NAMALWA (cell line): ENCODE results near the gene DNAI2.

Source experiments
- DNase-seq: peaks from one replicate; pipeline ENCODE4 v3.0.0-alpha.2; 2015; ENCODE audit warnings: low spot score

The DNAI2 gene

DNA sequence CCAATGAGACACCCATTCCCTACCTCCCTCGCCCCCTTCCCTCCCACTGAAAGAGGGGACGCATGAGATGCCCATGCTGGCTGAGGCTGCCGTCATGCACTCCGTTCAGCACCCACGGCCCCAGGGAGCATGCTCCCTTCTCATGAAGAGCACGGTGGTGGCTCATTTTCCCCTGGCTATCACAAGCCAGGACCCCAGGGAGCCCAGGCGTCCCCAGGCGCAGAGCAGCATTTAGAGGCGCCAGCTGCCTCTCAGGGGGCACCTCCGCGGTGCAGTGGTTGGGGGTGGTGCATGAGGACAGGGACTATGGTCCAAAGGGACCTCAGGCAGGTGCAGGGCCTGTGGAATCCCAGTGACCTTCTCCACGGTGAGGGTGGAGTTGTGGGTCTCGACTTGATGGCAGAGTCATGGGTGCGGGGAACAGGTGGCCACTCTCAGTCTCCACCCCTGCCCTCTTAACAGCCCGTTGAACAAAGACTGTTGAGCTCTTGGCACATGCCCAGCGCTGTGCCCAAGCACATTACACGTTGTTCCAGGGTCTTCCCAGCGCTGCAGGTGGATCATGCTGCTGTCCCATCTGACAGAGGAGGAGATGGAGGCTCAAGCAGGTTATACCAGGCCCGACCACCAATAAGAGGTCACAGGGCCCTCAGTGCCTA lies 65.6 kb downstream of the DNAI2 start:
- DNase-seq: no peak

DNA sequence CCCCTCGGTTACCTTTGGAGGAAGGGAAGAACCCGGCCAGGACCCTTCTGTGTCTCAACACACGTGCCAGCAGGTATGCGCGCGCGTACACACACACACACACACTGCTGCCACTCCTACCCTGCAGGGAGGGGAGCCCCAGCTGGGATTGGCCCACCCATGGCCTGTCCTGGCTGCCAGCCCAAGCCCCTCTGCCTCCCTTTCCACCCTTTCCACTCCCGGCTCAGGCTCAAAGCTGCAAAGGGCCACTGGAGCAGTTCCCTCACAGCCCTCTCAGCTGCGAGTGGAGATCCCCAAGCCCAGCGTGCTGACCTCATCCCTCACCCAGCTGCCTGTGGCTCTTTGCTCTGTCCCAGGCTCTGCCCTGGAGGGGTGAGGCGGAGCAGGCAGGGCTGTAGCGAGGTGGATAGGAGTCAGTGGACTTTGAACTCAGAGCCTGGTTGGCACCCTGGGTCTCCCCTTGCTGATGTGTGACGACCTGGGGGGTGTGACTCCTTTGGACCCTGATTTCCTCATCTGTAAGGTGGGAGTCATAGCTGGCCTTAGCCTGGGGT lies 66.5 kb downstream of the DNAI2 start:
- no peak for DNase-seq

DNA sequence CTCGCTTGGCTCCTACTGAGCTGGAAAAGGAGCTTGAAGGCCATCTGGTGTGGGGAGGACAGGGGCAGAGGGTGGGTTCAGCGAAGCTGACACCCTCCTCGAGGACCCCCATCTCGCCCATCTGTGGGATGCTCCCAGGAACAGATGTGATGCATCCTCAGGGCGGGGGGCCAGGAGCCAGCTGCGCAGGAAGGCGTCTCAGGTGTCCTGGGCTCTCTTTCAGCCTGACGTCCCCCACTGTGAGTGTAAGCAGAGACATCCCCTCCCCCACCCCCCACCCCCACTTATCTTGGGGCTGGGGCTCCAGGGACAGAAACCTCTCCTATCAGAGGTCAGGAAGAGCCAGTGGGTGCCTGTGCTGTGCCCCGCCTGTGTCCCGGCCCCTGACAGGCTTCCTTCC lies 68.2 kb downstream of the DNAI2 start:
- DNase-seq: no peak

DNA sequence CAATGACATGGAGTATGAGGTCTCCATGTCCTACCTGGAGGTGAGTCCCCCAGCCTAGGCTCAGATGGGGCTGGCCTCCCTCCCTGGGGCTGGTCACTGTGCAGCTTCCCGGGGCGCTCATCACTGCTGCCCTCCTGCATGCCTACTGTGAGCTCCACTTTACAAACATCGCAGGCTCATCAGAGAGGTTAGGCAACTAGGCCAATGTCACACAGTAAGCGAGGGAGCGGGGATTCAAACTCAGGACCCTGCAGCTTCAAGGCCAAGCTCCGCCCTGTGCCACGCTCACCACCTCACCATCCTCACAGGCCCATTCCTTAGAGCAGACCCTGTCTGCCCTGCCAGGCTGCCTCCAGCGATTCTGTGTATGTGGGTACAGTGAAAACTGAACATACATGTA lies 69.1 kb downstream of the DNAI2 start:
- no peak for DNase-seq

DNA sequence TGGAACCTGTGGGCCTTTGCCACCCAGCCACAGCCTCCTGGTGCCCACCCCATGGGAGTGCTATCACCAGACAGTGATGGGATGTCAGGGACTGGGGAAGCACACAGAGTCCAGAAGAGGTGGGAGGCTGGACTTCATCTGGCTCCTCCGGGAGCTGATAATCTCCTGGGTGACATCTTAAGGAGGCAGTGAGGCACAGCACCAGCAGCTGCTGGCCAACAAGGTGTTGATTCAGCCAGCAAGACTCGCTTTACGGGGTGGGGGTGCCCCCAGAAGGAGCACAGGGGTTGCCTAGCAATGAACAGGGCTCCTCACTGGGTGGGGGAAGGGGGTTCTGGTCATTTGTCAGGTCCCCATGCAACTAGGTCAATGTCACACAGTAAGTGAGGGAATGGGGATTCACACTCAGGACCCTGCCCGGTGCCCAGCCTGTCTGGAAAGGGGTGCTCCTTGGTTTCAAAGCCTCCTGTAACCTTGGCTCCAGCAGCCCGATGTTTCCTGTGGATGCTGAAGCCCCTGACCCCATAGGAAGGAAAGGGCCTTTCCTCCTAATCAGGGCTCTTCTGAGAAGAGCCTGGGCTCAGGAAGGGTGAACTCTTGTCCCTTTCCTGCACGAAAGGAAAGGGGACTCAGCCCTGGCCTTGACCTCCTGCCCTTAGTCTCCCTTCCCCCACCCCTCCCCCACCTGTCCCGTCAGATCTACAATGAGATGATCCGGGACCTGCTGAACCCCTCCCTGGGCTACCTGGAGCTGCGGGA lies 69.7 kb downstream of the DNAI2 start:
- DNase-seq: no peak

DNA sequence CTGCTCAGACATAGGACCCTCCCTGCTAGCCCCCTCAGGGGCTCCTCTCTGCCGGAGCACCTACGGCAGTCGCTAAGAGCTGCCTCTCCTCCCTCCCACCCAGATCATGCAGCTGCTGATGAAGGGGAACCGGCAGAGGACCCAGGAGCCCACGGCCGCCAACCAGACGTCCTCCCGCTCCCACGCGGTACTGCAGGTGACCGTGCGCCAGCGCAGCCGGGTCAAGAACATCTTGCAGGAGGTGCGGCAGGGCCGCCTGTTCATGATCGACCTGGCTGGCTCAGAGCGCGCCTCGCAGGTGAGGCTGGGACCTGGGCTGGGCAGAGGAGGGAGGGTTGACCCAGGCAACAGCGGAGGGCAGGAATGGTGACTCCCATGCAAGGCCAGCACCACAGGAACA lies 70.6 kb downstream of the DNAI2 start:
- no peak for DNase-seq

DNA sequence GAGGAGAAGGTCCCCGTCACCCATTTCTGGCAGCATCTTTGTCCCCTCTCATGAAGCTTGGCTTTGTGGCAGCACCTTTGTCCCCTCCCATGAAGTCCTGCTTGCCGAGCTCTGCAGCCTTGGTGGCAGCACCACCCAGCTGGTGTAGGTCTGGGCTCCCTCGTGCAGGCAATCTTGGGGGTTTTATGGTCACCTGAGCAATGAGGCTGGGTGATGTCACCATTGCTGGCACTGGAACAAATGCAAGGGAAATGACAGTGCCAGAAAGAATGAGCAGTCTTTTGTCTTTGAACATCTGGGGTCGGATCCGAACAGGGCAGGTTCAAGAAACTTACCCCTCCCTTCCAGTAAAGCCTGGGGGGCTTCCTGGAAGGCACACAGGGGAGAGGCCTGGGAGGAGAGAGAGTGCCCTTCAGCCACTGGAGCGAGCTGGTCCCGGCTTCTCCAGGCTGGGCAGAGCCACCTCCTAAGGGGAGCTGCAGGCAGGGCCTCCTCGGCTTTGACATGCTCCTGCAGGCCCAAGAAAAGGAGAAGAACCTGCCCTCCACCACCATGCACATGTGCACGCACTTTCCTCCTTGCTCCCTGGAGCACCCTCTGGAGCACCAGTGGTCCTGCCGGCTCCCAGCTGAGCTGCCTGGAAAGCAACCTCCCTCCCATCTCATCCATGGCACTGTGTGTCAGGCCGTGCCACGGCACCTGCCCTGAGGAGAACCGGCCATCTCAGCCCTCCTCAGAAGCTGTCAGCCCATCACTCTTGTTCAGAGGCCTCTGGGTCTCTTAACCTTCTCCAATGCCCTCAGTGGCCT lies 71.6 kb downstream of the DNAI2 start:
- DNase-seq: no peak

DNA sequence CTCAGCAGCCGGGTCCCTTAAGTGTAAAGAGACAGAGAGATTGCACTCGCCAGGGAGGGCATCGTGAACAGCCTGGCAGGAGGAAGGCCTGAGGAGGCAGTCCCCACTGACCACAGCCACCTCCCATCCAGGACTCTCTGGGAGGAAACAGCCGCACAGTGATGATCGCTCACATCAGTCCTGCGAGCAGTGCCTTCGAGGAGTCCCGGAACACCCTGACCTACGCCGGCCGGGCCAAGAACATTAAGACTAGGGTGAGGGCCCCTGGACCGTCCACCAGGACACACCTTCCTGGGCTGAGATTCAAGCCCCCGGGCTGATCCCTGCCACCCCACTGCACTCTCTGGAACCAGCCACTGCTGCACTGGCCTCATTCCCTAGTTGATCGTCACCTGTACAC lies 73.6 kb downstream of the DNAI2 start:
- no peak for DNase-seq

DNA sequence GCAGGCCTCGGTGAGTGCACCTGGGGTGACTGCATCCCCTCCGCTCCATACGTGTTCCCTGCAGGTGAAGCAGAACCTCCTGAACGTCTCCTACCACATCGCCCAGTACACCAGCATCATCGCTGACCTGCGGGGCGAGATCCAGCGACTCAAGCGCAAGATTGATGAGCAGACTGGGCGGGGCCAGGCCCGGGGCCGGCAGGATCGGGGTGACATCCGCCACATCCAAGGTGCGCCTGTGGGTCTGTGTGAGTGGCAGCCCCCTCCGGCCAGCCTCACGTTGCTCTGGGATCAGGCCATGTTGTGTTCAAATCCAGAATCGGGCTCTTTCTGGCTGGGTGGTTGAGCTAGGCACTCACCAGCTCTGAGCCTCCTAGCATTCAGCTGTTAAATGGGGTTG lies 75.1 kb downstream of the DNAI2 start:
- DNase-seq: no peak

DNA sequence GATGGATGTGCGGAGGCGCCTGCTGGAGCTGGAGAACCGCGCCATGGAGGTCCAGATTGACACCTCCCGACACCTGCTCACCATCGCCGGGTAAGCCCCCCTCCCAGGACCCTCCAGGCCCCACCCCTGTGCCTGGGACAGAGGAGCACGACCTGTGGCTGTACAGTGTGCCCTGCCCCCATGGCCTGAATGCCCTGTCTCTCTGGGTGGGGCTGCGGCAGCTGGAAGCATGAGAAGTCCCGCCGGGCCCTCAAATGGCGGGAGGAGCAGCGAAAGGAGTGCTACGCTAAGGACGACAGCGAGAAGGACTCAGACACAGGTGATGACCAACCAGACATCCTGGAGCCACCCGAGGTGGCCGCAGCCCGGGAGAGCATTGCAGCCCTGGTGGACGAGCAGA lies 76.5 kb downstream of the DNAI2 start:
- no peak for DNase-seq

DNA sequence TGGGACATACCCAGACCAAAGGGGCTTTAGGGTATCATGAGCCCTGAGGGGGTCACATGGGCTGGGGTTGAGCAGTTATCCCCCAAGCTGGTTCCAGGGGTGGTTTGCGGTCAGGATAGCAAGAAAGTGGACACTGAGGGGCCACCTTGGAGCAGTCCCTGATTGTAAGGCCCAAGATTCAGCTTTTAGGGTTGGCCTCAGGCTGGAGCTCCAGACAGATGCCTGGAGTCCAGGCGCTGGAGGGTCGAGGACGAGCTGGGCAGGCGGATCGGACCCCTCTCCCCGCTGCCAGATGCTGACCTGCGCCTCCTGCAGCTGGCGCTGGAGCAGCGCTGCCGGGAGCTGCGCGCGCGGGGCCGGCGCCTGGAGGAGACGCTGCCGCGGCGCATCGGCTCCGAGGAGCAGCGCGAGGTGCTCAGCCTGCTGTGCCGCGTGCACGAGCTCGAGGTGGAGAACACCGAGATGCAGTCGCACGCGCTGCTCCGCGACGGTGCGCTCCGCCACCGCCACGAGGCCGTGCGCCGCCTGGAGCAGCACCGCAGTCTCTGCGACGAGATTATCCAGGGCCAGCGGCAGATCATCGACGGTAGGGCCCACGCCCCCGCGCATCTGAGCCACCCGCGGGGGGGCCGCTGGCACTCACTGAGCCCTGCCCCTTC lies 77.6 kb downstream of the DNAI2 start:
- no peak for DNase-seq

DNA sequence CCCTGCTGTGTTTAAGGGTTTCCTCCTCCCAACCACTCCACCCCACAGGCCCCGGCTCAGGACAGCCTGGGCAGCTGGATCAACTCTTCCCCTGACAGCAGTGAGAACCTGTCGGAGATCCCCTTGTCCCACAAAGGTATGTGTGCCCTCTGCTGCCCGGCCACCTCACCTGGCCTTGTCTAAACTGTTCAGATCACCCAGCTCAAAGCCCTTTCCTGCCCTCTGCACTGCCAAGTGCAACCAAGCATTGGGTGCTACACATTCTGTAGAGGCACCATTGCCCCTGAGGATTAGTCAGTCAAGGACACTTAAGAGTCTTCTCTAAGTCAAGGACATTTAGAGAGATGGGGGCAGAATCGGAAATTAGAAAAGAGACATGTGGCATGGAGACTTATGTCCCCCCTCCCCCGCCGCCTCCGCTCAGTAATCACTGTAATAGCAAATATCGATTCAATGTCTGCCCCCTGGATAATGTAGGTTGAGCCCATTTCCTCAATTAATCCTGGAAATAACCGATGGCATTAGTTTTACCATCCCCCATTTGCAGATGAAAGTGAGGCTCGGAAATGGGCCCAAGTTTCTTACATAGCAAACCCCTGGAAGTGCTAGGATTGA lies 79.5 kb downstream of the DNAI2 start:
- DNase-seq: no peak

DNA sequence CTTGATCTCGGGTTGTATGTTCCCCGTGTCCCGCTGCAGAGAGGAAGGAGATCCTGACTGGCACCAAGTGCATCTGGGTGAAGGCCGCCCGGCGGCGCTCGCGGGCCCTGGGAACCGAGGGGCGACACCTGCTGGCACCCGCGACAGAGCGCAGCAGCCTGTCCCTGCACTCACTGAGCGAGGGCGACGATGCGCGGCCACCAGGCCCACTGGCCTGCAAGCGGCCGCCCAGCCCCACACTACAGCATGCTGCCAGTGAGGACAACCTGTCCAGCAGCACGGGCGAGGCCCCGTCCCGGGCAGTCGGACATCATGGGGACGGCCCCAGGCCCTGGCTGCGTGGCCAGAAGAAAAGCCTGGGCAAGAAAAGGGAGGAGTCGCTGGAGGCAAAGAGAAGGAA lies 80.1 kb downstream of the DNAI2 start:
- DNase-seq: peak; percentile 68

DNA sequence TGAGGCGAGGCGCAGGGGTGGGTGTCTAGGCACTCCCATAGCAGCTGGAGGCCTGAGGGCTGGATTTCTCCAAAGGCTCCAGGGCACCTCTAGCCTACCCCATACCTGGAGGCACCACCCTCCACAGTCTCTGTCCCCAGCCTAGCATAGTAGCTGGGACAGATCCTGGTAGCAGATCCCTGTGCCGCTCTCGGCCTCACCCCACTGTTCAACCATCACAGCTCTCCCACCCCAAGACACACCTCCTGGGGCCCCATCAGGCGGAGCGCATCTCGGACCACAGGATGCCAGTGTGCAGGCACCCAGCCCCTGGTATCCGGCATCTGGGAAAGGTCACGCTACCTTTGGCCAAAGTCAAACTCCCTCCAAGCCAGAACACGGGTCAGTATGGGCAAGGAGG lies 80.5 kb downstream of the DNAI2 start:
- no peak for DNase-seq

DNA sequence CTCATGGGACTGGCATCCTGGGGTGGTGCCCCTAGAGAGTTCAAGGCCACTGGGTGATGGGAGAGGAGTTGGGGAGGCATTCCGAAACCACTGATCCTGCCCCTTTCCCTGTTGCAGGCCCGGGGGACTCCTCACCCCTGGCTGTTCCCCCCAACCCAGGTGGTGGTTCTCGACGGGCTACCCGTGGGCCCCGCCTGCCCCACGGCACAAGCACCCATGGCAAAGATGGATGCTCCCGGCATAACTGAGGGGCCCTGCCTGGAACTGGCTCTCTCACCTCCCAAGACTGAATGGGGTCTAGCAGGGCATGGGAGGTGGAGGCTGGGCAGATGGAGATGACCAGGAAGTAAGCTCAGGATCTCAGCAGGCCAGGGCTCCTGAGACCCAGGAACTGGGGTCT lies 81.0 kb downstream of the DNAI2 start:
- DNase-seq: no peak

DNA sequence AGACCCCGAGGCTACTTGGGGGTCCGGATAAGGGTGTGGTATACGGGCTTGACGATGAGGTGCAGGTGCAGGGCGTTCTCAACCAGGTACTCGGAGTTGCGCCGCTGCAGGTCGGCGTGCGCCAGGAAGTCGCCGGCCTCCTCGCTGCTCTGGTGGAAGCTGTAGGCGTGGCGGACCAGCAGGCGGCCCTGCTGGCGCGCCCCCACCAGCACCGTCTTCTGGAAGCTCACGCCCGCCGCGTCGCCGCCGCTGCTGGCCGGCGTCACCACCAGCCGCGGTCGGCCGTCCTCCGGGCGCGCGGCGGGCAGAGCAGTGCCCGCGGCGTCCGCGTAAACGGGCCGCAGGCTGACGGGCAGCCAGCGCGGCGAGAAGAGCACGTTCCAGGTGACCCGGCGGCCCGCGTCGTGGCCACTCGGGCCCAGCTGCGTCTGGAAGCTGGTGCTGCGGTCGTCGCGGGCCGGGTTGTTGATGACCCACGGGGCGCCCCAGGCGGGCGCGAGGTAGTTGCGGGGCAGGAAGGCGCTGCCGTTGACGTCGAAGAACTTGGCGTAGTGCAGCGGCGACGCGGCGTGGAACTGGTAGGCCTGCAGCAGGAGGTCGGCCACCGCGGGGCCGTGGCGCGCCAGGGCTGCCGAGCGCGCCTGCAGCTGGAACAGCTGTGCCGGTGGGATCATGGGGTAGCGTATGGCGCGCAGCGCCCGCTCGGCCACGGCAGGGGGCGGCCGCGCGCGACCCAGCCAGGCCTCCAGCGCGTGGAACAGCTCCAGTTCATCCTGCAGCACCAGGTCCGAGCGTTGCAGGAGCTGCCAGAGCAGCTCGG lies 82.8 kb downstream of the DNAI2 start:
- no peak for DNase-seq

DNA sequence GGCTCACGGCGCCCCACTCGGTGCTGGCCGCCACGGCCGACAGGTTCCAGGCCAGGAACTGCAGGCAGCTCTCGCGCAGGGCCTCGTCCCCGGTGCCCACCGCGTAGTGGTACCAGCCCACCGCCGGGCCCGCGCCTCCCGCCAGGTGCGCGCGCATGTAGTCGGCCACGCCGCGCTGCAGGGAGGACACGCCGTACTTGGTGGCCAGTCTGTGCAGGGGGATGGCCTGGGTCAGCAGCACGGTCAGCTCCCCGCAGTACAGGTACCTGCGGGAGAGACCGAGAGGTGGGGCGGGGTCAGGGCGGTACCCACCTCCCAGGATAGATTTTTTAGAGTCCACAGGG lies 83.4 kb downstream of the DNAI2 start:
- DNase-seq: no peak

DNA sequence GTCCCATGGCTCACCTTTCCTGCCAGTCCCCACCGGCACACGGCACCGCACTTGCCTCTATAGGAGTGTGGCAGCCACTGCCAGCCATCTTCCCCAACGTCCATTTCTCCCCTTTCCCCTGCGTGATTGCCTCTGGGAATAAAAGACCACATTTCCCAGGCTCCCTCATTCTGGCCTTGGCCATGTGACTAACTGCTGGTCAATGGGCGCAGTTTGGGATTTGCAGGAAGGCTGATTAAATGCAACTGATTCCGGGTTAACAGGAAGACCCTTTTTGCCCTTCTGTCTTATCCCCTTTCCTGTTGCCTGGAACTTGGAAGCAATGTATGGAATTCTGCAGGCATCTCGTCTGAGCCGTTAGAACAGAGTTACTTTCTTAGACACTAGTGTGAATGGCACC lies 84.7 kb downstream of the DNAI2 start:
- no peak for DNase-seq

DNA sequence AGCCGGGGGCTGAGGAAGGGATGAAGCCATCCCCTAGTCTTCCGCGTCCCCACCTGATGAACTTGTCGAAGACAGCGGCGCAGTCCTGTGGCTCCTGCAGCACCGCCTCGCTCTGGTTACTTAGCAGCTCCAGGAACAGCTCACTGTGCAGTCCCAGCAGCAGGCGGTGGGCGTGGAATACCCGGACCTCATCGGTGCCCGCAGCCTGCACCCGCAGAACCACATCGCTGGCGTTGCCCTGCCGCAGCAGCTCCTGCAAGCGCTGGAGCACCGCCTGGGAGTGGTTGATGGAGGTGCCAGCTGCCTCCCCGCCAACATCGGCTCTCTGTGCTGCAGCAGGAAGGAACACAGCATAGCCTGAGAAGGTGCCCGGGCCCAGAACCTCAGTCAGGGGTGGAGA lies 85.9 kb downstream of the DNAI2 start:
- DNase-seq: no peak

DNA sequence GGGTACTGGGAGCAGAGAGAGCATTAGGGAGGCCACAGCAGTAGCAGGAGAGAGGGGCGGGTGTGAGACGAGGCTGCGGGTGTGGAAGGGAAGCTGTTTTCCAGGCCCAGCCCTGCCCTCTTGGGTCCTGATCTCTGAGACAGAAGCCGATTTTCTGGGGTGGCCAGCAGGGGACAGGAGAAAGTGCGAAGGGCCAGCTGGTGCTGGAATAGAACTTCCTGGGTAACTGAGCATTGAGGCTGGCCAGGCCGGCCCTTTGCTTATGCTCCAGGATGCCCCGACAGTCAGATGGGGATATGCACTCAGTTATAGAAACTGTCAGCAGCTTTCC lies 86.8 kb downstream of the DNAI2 start:
- DNase-seq: no peak
